ENCODE measurements around the gene LCNL1.

Gene LCNL1

GRCh38 chr9:137013571-137013940 is 30.8 kb downstream of the LCNL1 start:
- no peak for DNase-seq

GRCh38 chr9:137014166-137014565 is 31.4 kb downstream of the LCNL1 start:
- no peak for DNase-seq

GRCh38 chr9:137014776-137015539 is 32.2 kb downstream of the LCNL1 start:
- no peak for DNase-seq

- DNase-seq: no peak
These were observed 32.7 kb downstream of the LCNL1 start for GRCh38 chr9:137015540-137015930.

- no peak for DNase-seq
These were observed 33.2 kb downstream of the LCNL1 start for GRCh38 chr9:137015976-137016375.

- no peak for DNase-seq
These were observed 33.6 kb downstream of the LCNL1 start for GRCh38 chr9:137016436-137016835.

- DNase-seq: no peak
These were observed 34.3 kb downstream of the LCNL1 start for GRCh38 chr9:137017071-137017470.

- no peak for DNase-seq
These were observed 35.2 kb downstream of the LCNL1 start for GRCh38 chr9:137017791-137018497.

GRCh38 chr9:137018761-137019559 is 36.2 kb downstream of the LCNL1 start:
- DNase-seq: no peak

GRCh38 chr9:137019891-137020683 is 37.3 kb downstream of the LCNL1 start:
- no peak for DNase-seq

- DNase-seq: no peak
These were observed 38.2 kb downstream of the LCNL1 start for GRCh38 chr9:137020771-137021567.

- no peak for DNase-seq
These were observed 38.8 kb downstream of the LCNL1 start for GRCh38 chr9:137021568-137021978.

GRCh38 chr9:137021979-137022661 is 39.3 kb downstream of the LCNL1 start:
- peak; percentile 67 to 78 for DNase-seq

- no peak for DNase-seq
These were observed 39.8 kb downstream of the LCNL1 start for GRCh38 chr9:137022662-137023008.

GRCh38 chr9:137023157-137023556 is 40.4 kb downstream of the LCNL1 start:
- no peak for DNase-seq

GRCh38 chr9:137023583-137023991 is 40.8 kb downstream of the LCNL1 start:
- DNase-seq: no peak

- DNase-seq: no peak
These were observed 42.7 kb downstream of the LCNL1 start for GRCh38 chr9:137025517-137025966.

- DNase-seq: no peak
These were observed 43.6 kb downstream of the LCNL1 start for GRCh38 chr9:137026384-137026783.

GRCh38 chr9:137026828-137027227 is 44.0 kb downstream of the LCNL1 start:
- DNase-seq: no peak

GRCh38 chr9:137027369-137028262 is 44.8 kb downstream of the LCNL1 start, which contains the start of gene ABCA2:
Gene ABCA2, minus strand, starts transcription at chr9:137028237. Its CDS starts 97 bp downstream, at chr9:137028140.
- DNase-seq: no peak
